OCI-LY3 (cell line): ENCODE data around the gene CRB1.

Source experiments
- EZH2phosphoT487 ChIP-seq: fragments of 200-600 bp; shearing (Covaris generic); IDR thresholded peaks from 2 replicates; pipeline ENCODE4 v1.6.1; 2018; ENCODE audit warnings: antibody characterized with exemption, mixed run types, low read depth
- TF ChIP-seq, protein P1 (sequence below): fragments of 200-600, 300-600 bp; sonication (generic); IDR thresholded peaks from 2 replicates; pipeline ENCODE4 v1.5.1; 2014; ENCODE audit warnings: antibody characterized with exemption, low read length, low read depth

DNA sequence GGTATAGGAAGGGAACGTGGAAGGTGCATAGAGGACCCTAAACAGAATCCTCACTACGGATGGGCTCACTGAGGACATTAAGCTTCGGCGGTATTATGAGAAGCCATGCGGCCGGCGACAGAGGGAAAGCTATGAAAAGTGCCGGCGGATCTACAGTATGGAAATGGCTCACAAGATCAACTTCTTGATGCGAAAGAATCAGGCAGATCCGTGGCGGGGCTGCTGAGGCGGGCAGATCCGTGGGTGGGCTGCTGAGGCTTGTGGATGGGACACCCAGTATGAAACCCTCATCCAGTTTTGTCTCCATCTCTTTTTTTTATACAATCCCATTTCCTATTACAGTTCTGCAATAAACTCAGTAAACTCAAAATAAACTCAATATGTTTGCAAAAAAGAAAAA, 95.8 kb downstream of the CRB1 start:
- TF ChIP-seq, protein P1, sequence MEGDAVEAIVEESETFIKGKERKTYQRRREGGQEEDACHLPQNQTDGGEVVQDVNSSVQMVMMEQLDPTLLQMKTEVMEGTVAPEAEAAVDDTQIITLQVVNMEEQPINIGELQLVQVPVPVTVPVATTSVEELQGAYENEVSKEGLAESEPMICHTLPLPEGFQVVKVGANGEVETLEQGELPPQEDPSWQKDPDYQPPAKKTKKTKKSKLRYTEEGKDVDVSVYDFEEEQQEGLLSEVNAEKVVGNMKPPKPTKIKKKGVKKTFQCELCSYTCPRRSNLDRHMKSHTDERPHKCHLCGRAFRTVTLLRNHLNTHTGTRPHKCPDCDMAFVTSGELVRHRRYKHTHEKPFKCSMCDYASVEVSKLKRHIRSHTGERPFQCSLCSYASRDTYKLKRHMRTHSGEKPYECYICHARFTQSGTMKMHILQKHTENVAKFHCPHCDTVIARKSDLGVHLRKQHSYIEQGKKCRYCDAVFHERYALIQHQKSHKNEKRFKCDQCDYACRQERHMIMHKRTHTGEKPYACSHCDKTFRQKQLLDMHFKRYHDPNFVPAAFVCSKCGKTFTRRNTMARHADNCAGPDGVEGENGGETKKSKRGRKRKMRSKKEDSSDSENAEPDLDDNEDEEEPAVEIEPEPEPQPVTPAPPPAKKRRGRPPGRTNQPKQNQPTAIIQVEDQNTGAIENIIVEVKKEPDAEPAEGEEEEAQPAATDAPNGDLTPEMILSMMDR: no peak
- no peak for TF ChIP-seq EZH2phosphoT487
